Posterior cingulate gyrus (tissue), 11 donors: Measurements from ENCODE around the gene AP4M1.

Source experiments
- DNase-seq, 10 donors: peaks; one replicate each; pipeline versions ENCODE4 v3.0.0 to v3.0.0-alpha.2; 2020 to 2021; ENCODE audit warnings: mixed read lengths in 3 of 10
- intact Hi-C: fragments of 100-400 bp; cut with DNase I; formaldehyde crosslinking; loops from one replicate; pipeline ENCODE4 v1.15.1; 2023

Gene AP4M1

DNA sequence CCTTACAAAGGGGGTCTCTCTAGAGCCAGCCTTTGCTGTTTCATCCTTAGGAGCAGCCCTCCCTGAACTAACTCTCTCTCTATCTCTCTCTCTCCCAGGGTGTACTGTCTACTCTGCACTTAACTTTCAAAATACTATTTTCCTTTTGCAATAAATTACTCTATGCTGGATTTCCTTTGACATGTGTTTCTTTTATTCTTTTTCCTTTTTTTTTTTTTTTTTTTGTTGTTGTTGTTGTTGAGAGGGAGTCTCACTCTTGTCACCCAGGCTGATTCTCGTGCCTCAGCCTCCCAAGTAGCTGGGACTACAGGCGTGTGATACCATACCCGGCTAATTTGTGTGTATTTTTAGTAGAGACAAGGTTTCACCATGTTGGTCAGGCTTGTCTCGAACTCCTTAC, 18.5 kb upstream of the AP4M1 start:
- intact Hi-C loops = no loop called here
- no peak for DNase-seq

DNA sequence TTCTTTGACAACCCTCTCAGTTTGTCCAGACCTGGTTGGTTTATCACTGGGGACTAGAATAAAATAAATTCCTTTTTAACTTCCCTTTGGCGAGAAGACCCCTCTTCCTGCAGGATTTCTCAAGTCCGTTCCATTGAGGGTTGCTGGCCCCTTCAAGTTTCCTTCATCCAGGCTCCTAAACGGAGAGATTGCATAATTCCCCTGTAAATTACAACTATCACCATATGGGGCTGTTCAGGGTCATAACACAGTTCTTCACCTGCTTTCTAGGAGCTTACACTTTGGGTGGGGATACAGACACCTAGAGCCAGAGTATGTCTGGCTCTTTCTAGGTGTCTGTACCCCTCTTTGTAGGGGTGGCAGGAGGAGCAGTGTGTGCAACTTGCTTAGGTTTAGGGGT, 15.9 kb upstream of the AP4M1 start:
- intact Hi-C loops = no loop called here
- DNase-seq = no peak

DNA sequence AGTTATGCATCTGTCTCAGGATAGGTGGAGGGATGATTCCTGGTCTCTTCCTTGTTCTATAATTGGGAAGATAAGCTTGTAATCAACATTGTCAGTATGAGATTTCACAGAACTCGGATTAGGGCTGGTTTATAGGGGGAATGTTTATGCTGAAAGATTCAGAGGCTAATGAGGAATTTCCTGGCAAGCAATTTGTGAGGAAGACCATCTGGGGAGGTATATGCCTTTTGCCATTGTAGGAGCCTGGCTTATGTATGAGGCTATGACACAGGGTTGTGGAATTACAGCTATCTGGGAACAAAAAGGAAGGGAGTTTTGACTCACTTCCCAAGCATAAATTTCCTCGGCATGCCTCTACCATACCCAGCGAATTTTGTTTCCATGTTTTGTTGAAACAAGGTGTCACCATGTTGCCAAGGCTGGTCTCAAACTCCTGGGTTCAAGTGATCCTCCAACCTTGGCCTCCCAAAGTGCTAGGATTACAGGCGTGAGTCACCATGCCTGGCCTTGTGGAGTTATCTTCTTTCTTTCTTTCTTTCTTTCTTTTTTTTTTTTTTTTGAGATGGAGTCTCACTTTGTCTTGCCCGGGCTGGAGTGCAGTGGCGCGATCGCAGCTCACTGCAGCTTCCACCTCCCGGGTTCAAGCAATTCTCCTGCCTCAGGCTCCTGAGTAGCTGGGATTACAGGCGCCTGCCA, 14.2 kb upstream of the AP4M1 start:
- DNase-seq = peak in 1 of 10 donors; percentile 14
- intact Hi-C loops = no loop called here

- intact Hi-C loops = no loop called here
- peak in 1 of 10 donors; percentile 26 for DNase-seq
These were observed 13.3 kb upstream of the AP4M1 start for GRCh38 chr7:100088095-100088620.

GRCh38 chr7:100088621-100089457, 12.6 kb upstream of the AP4M1 start, which contains the start of gene COPS6:
Gene COPS6 (plus strand): TSS chr7:100088969. CDS start chr7:100088991, 22 bp downstream.
- intact Hi-C loops = loop anchor here (1.0 kb wide), 1 partner anchor 11 kb away; no protein-coding TSS in a partner anchor
- DNase-seq = peak; percentile 72 to 97 (median 81)

- intact Hi-C loops = loop anchor here (1.0 kb wide), 1 partner anchor 11 kb away; no protein-coding TSS in a partner anchor
- DNase-seq = no peak
These were observed 11.8 kb upstream of the AP4M1 start for GRCh38 chr7:100089458-100090196.

GRCh38 chr7:100090527-100091410, 10.7 kb upstream of the AP4M1 start:
- intact Hi-C loops = no loop called here

DNA sequence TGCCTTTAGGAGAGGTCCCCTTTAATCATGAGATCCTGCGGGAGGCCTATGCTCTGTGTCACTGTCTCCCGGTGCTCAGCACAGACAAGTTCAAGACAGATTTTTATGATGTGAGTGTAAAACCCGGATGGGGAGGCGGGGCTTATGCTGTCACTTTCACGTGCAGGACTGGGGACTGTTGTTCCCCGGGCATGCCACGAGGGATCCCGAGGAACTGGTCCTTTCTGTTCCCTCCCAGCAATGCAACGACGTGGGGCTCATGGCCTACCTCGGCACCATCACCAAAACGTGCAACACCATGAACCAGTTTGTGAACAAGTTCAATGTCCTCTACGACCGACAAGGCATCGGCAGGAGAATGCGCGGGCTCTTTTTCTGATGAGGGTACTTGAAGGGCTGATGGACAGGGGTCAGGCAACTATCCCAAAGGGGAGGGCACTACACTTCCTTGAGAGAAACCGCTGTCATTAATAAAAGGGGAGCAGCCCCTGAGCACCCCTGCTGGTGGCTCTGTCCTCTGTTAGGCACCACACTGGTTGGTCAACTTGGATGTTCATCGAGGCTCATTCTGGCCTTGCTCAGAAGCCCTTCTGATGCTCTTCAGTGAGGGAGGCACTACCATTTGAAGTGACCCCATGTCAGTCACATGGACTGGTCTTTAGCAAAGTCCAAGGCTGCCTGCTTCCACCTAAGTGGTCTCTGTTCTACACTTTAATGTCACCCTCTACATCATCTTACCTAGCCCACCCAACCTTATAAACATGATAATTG, 9.8 kb upstream of the AP4M1 start:
- intact Hi-C loops = no loop called here
- peak in 1 of 10 donors; percentile 74 for DNase-seq

More at GRCh38 chr7:100090527-100091410, 10.7 kb upstream of the AP4M1 start:
- peak in 1 of 10 donors; percentile 44 for DNase-seq

DNA sequence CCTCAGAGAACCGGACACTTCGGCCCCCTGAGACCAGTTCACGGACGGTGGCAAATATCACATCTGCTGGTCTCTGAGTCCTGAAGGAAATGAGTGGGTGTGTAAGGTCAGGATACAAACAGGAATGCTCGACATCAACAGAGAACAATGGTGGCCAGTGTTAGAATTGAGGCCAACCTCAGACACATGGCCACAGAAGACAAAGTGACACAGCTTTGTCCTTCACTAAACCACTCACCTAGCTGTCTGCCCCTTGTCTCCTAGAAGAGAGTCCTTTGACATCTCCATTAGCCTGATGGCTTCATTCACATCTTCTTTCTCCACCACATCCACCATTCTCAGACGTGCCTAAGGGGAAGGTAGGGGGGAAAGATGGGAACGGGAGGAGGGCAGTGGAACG, 8.4 kb upstream of the AP4M1 start:
- intact Hi-C loops = no loop called here
- no peak for DNase-seq

- peak in 1 of 10 donors; percentile 41 for DNase-seq
- intact Hi-C loops = no loop called here
These were observed 7.9 kb upstream of the AP4M1 start for GRCh38 chr7:100093498-100093897.

- intact Hi-C loops = no loop called here
- DNase-seq = peak in 1 of 10 donors; percentile 59
These were observed 7.4 kb upstream of the AP4M1 start for GRCh38 chr7:100093925-100094486.

- intact Hi-C loops = no loop called here
- DNase-seq = peak in 1 of 10 donors; percentile 74
These were observed 6.2 kb upstream of the AP4M1 start for GRCh38 chr7:100095289-100095688.

DNA sequence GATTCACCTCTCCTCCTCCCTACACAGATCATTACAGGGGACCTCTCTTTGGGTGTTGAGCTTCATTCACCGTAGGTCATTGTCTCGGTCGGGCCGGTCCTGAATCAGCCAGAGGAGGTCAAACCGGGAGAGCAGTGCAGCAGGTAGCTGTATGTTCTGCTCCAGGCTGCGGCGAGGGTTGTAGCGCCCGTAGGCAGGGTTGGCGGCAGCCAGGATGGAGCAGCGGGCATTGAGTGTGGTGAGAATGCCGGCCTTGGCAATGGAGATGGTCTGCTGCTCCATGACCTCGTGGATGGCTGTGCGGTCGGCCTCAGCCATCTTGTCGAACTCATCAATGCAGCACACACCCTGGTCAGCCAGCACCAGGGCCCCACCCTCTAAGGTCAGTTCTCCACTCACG, 5.7 kb upstream of the AP4M1 start:
- intact Hi-C loops = no loop called here
- peak in 1 of 10 donors; percentile 72 for DNase-seq

- no peak for DNase-seq
- intact Hi-C loops = no loop called here
These were observed 2.5 kb upstream of the AP4M1 start for GRCh38 chr7:100098913-100099312.

- no peak for DNase-seq
- intact Hi-C loops = no loop called here
These were observed 2.0 kb upstream of the AP4M1 start for GRCh38 chr7:100099452-100099851.

- intact Hi-C loops = loop anchor here (1.0 to 2.0 kb wide), 3 partner anchors 11 to 26 kb away; partner anchors contain the start of genes CNPY4, MBLAC1 and TAF6
- DNase-seq = peak; percentile 79 to 98 (median 88)
These were observed 925 bp upstream of the AP4M1 start for GRCh38 chr7:100100420-100101015.

GRCh38 chr7:100102950-100103840, 1.8 kb downstream of the AP4M1 start:
- DNase-seq = peak in 2 of 10 donors; percentile 41 to 69
- intact Hi-C loops = no loop called here
